ENCODE data around the gene C5orf46.
"Not testable (repeated sequence)": the region's sequence is repeated elsewhere in the genome, so short reads cannot be mapped to it uniquely, and the experiment has no call there.

C5orf46 gene

DNA sequence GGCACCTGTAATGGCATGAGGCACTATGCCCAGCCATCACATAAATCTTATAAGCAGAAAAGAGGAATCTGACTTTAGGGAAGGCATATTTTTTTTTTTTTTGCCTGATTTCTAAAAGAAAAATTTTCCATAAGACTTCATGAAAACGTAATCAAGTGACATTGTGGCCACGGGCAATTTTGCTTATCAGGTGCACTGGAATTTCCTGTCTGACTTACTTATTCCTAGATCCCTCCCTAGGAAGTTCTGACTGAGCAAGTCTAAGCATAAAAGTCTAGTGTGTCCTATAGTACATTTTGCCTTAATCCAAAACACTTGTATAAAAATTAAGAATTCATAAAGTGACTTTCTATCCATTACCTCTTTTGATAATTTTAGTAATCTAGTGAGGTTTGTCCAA, 12.5 kb downstream of the C5orf46 start:
- DNase-seq = no peak

GRCh38 chr5:147892696-147893296, 13.5 kb downstream of the C5orf46 start:
- no peak for DNase-seq

DNA sequence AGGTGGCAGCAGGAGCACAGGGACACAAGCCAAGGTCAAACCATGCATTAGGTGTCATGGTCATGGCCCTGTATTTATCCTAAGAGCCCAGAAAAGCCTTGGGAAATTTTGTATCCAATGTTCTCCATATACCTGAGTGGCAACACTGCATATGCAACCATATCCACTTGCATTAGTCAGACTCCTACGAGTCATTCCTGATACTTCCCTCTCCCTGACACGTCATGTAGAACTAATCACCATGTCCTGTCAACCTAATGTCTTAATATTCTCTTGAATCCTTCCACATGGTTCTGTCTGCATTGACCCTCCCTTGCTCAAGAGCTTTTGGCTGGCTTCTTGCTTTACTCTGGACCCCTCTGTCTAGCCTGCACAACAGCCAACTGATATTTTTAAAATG, 18.4 kb downstream of the C5orf46 start:
- DNase-seq = no peak

DNA sequence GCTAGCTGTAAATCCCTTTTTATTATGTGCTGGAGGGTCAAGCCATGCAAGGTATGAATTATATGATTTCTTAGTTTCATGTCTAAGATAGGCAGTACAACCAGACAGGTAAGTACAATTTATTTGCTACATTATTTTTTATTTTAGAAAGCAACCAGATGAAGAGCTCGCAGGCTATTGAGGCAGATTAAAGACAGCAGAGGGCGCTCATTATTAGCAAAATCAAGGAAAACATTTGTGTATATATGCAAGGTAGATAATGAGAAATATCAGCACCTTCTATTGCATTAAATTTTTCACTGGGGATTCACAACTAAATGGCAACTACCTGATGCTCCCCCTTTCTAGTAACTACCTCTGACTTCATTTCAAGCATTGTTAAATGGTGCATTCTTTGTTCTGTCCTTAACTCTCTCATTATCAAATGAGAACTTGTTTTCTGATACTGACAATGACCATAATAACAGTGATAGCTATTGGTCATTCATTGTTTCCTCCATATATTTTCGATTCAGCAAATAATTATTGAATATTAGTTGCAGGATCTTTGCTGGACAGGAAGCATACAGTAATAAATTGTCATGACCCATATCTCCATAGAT, 19.2 kb downstream of the C5orf46 start:
- DNase-seq = no peak

- DNase-seq = no peak
Observed at GRCh38 chr5:147882586-147883313, 23.6 kb downstream of the C5orf46 start.

GRCh38 chr5:147880487-147880886, 25.9 kb downstream of the C5orf46 start:
- DNase-seq = no peak

DNA sequence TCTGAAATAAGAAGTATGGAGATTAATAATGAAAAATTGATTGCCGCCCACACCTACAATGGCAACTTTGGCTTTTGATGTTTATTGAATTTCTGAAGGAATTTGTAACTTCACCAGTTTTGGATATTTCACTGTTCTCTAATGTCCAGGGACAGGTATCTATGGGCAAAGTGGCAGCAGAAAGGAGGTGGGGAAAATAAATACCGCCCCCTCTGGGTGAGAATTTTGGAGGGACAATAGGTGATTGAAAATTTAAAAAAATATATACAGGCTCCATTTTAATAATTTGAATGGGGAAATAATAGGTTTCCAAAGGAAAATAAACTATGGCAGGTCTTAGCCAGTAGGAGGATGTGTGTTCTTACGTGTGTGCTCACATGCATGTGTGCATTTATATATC, 26.6 kb downstream of the C5orf46 start:
- DNase-seq = no peak

DNA sequence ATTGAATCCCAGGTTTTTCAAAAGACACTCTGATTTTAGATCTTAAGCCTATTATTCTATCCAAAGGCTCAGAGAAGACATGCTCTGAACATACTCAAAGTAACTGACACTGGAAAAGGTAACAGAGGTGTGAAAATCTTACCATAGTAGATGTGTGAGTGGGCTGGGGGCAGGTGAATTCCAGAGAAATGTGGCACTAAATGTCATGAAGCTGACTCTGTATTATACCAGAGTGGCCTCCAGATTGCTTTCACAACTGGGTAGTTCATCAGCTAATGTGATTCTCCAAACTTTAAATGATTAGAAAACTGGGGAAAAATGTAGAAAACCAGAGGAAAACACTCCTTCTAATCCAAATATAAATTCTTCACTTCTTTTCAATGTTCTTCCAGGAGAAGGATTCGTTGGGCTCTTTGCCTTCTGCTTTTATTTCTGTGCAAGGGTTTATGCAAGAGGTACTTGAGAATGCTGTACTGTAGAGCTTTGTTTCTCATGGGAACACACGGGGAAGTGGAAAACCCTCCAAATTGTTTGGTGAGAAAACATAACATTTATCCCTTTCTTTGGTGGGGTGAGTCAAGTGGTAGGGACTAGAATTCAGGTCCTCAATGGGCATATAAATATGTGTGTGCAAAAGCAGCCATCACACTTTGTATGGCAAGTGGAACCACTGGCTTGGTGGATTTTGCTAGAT, 28.1 kb downstream of the C5orf46 start, which contains the start of gene SCGB3A2:
SCGB3A2 (plus strand) TSS at position 646 of the 694 bp plus-strand sequence. CDS start 93 bp downstream, outside the sequence.
- no peak for DNase-seq

DNA sequence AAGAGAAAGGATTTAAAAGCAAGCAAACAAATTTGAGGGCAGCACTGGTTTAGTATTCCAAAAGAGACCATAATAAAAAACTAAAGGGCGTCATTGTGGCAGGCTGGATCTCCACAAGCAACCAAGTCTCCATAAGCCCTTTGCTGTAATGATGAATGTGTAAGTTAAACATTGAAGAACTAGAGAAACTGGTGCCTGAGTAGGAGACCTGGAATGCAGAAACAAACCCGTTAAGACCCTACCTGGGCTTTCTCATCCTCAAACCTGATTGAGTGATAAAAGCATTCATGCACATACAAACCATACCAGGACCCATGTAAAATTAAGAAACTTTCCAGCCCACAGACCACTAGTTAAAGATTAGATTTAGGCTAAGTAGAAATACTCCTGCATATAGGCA, 29.7 kb downstream of the C5orf46 start:
- DNase-seq = no peak

- DNase-seq = no peak
Observed at GRCh38 chr5:147876141-147876540, 30.2 kb downstream of the C5orf46 start.

DNA sequence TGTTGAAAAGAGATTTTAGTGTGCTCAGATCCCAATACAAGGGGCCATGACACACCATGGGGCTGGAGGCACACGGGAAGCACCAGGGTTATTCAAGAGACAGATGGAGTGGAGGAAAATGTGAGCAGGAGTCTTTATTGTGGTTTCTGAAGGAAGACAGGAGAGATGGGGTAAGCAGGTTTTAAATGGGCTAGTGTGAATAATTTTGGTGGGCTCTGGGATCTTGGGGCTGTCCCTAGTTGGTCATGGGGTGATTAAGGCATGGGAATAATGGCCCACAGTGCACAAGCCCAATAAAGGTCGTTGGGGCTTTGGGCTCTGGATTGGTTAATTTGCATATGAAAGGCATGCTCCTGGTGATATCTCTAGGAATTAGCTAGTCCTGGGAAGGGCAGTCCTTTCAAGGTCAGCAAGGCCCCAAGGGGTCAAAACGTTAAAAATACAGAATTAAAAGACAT, 31.4 kb downstream of the C5orf46 start:
- DNase-seq = no peak

- not testable (repeated sequence) for DNase-seq
Observed at GRCh38 chr5:147874118-147874875, 32.0 kb downstream of the C5orf46 start.

GRCh38 chr5:147872744-147873435, 33.4 kb downstream of the C5orf46 start:
- DNase-seq = not testable (repeated sequence)

DNA sequence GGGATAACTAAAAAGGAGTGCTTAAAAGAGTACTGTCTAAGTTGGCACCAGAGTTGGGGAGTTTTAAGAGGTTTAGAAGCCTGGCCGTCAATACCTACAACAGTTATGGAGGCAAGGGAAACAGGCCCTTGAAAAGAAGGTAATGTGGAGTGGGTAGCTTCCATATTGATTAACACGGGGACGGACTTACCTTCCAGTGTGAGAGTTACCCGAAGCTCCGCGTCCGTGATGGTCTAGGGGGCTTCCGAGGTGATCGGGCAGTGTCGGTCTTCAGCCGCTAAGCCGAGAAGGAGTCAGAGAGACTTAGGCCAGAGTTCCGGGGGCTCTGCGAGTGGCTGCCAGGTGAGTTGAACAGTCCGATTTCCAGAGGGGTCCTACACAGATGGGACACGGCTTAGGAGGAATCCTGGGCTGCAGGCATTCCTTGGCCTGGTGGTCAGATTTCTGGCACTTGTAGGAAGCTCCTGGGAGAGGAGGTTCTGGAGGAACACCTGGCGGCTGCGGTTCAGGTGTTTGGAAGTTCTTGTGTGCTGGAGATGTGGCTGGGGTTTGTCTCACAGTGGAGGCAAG, 34.3 kb downstream of the C5orf46 start:
- not testable (repeated sequence) for DNase-seq

DNA sequence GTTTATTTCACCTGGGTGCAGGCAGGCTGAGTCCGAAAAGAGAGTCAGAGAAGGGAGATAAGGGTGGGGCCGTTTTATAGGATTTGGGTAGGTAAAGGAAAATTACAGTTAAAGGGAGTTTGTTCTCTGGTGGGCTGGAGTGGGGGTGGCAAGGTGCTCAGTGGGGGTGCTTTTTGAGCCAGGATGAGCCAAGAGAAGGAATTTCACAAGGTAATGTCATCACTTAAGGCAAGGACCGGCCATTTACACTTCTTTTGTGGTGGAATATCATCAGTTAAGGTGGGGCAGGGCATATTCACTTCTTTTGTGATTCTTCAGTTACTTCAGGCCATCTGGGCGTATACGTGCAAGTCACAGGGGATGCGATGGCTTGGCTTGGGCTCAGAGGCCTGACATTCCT, 36.4 kb downstream of the C5orf46 start:
- not testable (repeated sequence) for DNase-seq

DNA sequence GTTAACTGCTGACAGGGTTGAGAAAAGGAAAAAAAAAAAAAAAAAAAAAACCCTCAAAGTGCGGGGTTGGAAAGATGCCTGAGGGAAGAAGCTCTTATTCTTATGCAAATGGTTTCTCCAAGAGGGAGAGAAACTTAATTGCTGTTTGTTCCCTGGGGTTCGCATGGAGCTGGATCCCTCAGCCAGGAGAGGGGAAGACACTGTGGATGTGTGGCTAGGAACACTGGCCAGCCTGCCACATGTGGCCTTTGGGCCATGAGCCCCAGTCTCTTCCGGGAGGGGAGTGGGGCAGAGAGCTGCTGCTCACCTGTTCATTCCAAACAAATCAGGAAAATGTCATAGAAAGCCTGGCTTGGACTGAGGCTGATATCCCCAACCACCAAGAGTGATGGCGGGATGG, 37.2 kb downstream of the C5orf46 start:
- no peak for DNase-seq

- no peak for DNase-seq
Observed at GRCh38 chr5:147863454-147864158, 42.7 kb downstream of the C5orf46 start.

GRCh38 chr5:147860641-147861025, 45.7 kb downstream of the C5orf46 start:
- DNase-seq = no peak

GRCh38 chr5:147859962-147860640, 46.2 kb downstream of the C5orf46 start:
- DNase-seq = no peak

DNA sequence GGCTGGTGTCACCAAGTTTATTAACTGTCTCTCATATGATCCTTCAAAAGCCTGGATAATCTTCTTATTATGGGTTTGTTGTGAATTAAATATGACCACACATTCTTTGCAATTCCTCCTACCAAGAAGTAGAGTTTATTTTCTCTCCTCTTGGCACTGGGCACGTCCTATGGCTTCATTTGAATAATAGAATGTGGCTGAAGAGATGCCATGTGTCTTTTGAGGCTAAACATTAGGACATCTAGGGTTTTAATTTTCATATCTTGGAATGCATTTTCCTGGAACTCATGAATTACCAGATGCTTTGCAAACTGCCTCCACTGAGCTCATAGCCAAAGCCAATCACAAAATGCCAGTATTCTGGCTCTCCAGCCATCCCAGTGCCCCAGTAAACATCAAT, 47.8 kb downstream of the C5orf46 start:
- DNase-seq = no peak

All from CD4-positive, alpha-beta T cell treated with Interleukin-17A for 1 hour (primary cell).